Measurements from ENCODE around the gene ERI3.

ERI3 gene

DNA sequence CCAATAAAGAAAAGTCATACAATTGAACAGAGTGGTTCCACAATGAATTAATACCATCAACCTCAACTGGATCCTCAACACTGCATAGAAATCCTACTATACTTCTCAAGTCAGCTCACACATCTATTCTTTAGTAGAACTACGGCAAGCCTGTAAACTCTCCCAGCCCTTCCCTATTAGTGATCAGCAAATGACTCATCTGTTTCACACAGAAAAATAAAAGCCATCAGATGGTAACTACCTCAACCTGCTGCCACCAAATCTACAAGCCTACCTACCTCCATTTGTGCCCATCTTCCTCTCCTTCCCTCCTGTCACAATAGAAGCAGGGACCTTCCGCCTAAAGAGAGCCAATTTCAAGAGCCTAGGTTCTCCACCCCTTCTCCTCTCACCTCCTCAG, 78.2 kb downstream of the ERI3 start:
- peaks cover 3% of the 10 kb centered on the region; the same call in 1 of the 2 replicates for H3K36me3 ChIP-seq (ENCODE audit: insufficient read depth, low read length)
- H3K9me2 ChIP-seq (replicated peaks; ENCODE audit: low read depth, low read length): no peaks in the 10 kb centered on the region
- H3K4me3 ChIP-seq (ENCODE audit: low read length, poor library complexity, severe bottlenecking): no peak overlapping the region
- no peaks in the 10 kb centered on the region for H3K9me3 ChIP-seq (ENCODE audit: insufficient read depth, low read depth, low read length)
- H3K79me2 ChIP-seq (ENCODE audit: insufficient read depth, low read length): no peaks in the 10 kb centered on the region
- no peaks in the 10 kb centered on the region for H3K4me1 ChIP-seq (ENCODE audit: insufficient read depth, low read length, poor library complexity, severe bottlenecking)
- no peaks in the 10 kb centered on the region for H4K20me1 ChIP-seq (ENCODE audit: insufficient read depth, low read length, poor library complexity, severe bottlenecking)
- H3F3A ChIP-seq (ENCODE audit: low read depth): no peaks in the 10 kb centered on the region
- no peak overlapping the region for H2AFZ ChIP-seq (ENCODE audit: low read length)
- H3K27me3 ChIP-seq (ENCODE audit: insufficient read depth, low read length, poor library complexity, severe bottlenecking): no peaks in the 10 kb centered on the region
- TF ChIP-seq EZH2phosphoT487 (IDR thresholded peaks at IDR 0.05; ENCODE audit: borderline replicate concordance): no peak
- TF ChIP-seq, protein P1, sequence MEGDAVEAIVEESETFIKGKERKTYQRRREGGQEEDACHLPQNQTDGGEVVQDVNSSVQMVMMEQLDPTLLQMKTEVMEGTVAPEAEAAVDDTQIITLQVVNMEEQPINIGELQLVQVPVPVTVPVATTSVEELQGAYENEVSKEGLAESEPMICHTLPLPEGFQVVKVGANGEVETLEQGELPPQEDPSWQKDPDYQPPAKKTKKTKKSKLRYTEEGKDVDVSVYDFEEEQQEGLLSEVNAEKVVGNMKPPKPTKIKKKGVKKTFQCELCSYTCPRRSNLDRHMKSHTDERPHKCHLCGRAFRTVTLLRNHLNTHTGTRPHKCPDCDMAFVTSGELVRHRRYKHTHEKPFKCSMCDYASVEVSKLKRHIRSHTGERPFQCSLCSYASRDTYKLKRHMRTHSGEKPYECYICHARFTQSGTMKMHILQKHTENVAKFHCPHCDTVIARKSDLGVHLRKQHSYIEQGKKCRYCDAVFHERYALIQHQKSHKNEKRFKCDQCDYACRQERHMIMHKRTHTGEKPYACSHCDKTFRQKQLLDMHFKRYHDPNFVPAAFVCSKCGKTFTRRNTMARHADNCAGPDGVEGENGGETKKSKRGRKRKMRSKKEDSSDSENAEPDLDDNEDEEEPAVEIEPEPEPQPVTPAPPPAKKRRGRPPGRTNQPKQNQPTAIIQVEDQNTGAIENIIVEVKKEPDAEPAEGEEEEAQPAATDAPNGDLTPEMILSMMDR (conservative IDR thresholded peaks at IDR 0.05; ENCODE audit: low read length): no peak
- H3K4me2 ChIP-seq (ENCODE audit: low read depth, low read length, poor library complexity, severe bottlenecking): no peak overlapping the region
- no peak overlapping the region for H3K9ac ChIP-seq (ENCODE audit: low read depth, low read length, poor library complexity, severe bottlenecking)

DNA sequence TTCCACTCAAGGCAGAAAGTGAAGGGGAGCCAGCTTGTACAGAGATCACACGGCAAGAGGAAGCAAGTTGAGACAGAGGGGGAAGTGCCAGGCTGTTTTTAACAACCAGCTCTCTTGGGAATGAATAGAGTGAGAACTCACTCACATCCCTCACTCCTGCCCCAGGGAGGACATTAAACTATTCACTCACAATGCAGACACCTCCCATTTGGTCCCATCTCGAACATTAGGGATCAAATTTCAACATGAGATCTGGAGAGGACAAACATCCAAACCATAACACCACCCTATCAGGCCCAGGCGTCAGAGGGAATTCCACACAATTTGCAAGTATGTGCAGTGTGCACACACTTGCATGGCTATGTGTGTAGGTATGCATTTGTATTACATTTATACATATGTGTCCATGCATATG, 79.1 kb downstream of the ERI3 start:
- H3K4me1 ChIP-seq (ENCODE audit: insufficient read depth, low read length, poor library complexity, severe bottlenecking): no peaks in the 10 kb centered on the region
- H3K36me3 ChIP-seq (ENCODE audit: insufficient read depth, low read length): no peaks in the 10 kb centered on the region
- no peaks in the 10 kb centered on the region for H3K27me3 ChIP-seq (ENCODE audit: insufficient read depth, low read length, poor library complexity, severe bottlenecking)
- no peak overlapping the region for H3K9ac ChIP-seq (ENCODE audit: low read depth, low read length, poor library complexity, severe bottlenecking)
- H3K9me2 ChIP-seq (replicated peaks; ENCODE audit: low read depth, low read length): no peaks in the 10 kb centered on the region
- no peaks in the 10 kb centered on the region for H4K20me1 ChIP-seq (ENCODE audit: insufficient read depth, low read length, poor library complexity, severe bottlenecking)
- TF ChIP-seq EZH2phosphoT487 (IDR thresholded peaks at IDR 0.05; ENCODE audit: borderline replicate concordance): no peak
- TF ChIP-seq, protein P1 (conservative IDR thresholded peaks at IDR 0.05; ENCODE audit: low read length): no peak
- H2AFZ ChIP-seq (ENCODE audit: low read length): no peak overlapping the region
- no peaks in the 10 kb centered on the region for H3K9me3 ChIP-seq (ENCODE audit: insufficient read depth, low read depth, low read length)
- no peak overlapping the region for H3K4me2 ChIP-seq (ENCODE audit: low read depth, low read length, poor library complexity, severe bottlenecking)
- no peaks in the 10 kb centered on the region for H3F3A ChIP-seq (ENCODE audit: low read depth)
- no peaks in the 10 kb centered on the region for H3K79me2 ChIP-seq (ENCODE audit: insufficient read depth, low read length)
- H3K4me3 ChIP-seq (ENCODE audit: low read length, poor library complexity, severe bottlenecking): no peak overlapping the region

DNA sequence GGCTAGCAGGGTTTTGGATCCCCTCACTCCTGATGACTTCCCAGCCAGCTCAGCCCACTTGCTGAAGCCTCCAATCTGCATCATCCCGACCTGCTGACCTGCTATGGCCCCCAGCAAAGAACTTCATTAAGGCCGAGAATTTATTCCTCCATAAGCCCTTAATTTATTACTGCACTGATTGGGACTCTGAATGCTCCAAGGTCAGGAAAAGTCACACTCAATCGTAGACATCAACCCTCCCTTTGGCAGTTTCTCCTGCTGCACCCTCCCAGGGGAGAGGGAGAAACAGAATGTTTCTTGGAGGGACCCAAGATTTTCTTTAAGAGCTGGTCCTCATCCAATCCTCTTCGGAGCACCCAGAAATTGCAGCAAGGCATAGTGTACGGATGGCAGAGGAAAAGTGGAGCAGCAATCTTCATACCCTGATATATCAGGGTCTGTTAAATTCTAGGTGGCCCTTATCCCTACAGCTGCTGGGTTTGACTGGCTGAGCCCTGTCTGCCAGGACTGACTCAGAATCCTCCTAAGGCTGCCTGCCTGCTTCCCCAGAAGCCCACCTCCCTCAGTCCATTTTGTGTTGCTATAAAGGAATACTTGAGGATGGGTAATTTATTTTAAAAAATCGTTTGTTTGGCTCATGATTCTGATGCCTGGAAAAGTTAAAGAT, 79.6 kb downstream of the ERI3 start:
- Histone ChIP-seq H3K9ac (ENCODE audit: low read depth, low read length, poor library complexity, severe bottlenecking) (no peak overlapping the region), H3K9me3 (ENCODE audit: insufficient read depth, low read depth, low read length) (no peaks in the 10 kb centered on the region), H3K4me1 (ENCODE audit: insufficient read depth, low read length, poor library complexity, severe bottlenecking) (no peaks in the 10 kb centered on the region), H3F3A (ENCODE audit: low read depth) (no peaks in the 10 kb centered on the region), H3K27me3 (ENCODE audit: insufficient read depth, low read length, poor library complexity, severe bottlenecking) (no peaks in the 10 kb centered on the region), H4K20me1 (ENCODE audit: insufficient read depth, low read length, poor library complexity, severe bottlenecking) (no peaks in the 10 kb centered on the region), H3K36me3 (ENCODE audit: insufficient read depth, low read length) (no peaks in the 10 kb centered on the region), H3K79me2 (ENCODE audit: insufficient read depth, low read length) (no peaks in the 10 kb centered on the region), H2AFZ (ENCODE audit: low read length) (no peak overlapping the region), H3K9me2 (replicated peaks; ENCODE audit: low read depth, low read length) (no peaks in the 10 kb centered on the region), H3K4me2 (ENCODE audit: low read depth, low read length, poor library complexity, severe bottlenecking) (no peak overlapping the region), H3K4me3 (ENCODE audit: low read length, poor library complexity, severe bottlenecking) (no peak overlapping the region)
- TF ChIP-seq, protein P1 (conservative IDR thresholded peaks at IDR 0.05; ENCODE audit: low read length): no peak
- TF ChIP-seq EZH2phosphoT487 (IDR thresholded peaks at IDR 0.05; ENCODE audit: borderline replicate concordance): no peak
